Activated naive CD4-positive, alpha-beta T cell treated with Interleukin-2 at 50 U/mL for 16 hours (primary cell): Measurements from ENCODE around the gene KCNC3.

ENCODE experiments used
- DNase-seq: peaks from one replicate; pipeline ENCODE4 v3.0.0-alpha.2; 2020

KCNC3 gene

DNA sequence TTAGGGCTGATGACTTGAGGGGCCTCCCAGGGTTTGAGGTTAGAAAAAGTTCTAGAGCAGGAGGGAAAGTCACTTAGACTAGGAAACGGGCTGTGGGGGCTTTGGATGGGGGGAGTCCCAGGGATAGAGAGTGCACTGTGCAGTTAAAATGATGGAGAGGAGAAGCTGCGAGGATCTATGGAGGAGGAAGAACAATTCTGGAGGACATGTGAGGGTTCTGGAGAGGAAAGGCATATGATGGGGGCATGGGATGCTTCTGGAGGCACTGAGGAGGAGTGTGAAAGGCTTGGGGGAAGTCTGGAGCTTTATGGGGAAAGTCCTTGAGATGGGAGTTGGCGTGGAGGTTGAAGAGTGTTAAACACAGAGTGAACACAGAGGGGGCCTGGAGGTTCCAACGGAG lies 2.2 kb downstream of the KCNC3 start:
- DNase-seq, result no peak

DNA sequence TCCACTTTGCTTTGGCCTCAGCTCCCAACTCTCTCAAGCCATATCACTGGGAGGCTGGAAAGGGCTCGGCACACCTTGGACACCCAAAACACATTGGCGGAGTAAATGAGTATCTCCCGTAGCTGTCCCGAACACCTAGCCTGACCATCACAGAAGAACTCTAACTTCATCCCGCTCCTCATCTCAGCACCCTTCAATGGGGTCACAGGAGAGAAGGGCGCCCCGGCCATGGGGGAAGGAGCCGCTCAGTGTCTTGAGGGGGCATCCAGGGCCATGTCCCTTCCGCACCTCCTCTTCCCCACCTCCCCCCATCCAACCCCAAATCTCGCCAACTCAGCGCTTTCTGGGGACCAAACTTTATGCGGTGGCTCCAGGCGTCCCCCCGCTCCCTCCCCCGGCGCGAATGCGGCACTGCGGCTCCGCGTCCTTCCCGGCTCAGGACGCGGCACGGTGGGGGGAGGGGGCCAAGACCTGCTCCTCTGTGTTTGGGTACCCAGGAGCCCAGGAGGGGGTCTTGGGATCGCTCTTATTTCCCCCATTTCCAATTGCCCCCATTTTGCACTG lies 3.0 kb downstream of the KCNC3 start:
- DNase-seq, result no peak

DNA sequence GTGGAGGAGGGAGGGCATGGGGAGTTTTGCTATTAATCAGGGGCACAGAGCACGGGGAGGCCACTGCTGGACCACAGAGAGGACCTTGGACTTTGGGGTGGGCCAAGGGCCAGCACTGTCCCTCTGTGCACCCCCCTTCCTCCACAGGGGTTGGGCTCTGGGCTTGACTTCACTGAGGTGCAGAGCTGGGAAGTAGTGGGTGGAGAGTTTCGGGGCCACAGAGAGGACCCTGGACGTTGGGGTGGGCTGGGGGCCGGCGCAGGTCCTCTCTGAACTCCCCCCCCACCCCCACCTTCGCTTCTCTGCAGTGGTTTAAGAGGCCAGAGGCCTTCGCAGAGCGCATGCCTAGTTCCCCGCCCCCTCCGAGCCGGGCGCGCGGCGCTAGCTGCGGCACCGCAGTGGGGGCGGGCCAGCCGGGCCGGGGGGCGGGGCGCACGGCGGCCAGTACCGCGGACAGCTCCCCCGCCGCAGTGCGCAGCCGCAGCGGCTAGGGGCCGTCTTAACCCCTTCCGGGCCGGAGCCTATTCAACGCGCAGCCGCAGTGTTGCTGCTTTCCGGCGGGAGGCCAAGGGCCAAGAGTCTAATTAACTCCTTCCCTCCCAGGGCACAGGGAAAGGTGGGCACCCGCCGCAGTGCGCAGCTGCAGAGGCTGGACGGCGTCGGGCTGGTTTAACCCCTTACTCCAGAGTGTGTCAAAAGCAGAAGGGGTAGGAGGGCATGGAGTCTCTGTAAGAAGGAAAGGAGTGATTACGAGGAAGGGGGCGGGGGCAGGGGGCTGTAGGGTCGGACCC lies 3.7 kb downstream of the KCNC3 start:
- DNase-seq, result peak; percentile 74

GRCh38 chr19:50324331-50324730 lies 4.8 kb downstream of the KCNC3 start:
- no peak for DNase-seq

- DNase-seq, result no peak
Observed at GRCh38 chr19:50323782-50324133, 5.4 kb downstream of the KCNC3 start.

DNA sequence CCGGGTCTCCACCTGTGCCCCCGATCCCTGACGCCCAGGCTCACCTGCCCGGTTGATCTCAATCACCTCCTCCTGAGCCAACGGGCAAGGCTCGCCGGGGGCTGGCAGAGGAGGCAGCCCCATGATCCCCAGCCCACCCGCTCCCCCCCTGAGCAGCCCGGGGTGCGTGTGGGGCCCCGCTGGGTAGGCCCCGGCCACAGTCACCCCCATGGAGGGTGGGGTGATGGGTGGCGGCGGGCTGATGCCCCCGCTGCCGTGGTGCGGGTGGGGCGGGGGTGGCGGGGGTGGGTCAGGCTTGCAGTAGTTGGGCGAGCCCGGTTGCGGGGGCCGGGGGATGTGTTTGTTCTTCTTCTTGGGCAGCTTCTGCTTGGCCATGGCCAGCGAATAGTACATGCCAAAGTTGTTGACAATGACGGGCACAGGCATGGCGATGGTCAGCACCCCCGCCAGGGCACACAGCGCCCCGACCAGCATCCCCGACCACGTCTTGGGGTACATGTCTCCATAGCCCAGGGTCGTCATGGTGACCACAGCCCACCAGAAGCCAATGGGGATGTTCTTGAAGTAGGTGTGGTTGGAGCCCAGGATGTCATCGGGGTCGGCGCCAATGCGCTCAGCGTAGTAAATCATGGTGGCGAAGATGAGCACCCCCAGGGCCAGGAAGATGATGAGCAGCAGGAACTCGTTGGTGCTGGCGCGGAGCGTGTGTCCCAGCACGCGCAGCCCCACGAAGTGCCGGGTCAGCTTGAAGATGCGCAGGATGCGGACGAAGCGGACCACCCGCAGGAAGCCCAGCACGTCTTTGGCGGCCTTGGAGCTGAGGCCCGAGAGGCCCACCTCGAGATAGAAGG lies 6.0 kb downstream of the KCNC3 start:
- DNase-seq, result no peak

GRCh38 chr19:50322234-50322633 lies 6.9 kb downstream of the KCNC3 start:
- no peak for DNase-seq

DNA sequence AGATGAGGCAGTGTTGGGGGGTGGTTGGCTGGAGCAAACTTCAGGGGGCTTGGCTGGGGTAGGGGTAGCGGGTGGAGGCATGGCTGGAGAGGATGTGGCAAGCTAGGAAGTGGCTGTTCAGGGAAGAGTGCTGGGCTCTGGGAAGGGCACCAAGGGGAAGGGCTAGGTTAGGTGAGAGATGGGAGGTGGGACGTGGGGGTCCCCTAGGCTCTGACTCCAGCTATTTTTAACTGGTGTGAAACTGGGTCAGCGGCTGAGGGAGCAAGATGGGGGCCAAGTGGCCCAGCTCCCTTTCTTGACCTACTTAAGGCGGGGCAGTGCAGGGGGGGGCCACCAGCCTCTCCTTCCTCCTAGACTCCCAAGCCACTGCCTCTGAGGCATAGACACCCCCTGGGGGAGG lies 7.3 kb downstream of the KCNC3 start:
- DNase-seq, result no peak

GRCh38 chr19:50320596-50320995 lies 8.6 kb downstream of the KCNC3 start:
- no peak for DNase-seq

DNA sequence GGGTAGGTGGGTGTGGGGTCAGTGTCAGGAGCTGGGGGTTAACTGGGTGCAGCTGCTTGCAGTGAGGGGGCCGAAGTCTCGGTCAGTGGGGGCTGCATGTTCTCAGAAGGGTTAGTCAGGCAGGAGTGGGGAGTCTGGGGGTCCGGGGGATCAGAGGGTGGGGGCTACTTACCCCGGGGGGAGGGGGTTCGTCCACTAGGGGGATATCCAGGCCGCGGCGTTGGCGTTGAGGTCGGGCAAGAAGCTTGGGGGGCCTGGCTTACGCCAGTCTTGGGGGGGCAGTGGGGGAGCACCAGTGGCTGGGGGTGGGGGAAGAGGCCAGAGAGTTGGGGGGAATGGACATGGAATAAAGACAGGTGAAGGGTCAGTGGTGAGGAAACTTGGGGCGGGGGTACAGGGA lies 9.1 kb downstream of the KCNC3 start:
- no peak for DNase-seq

DNA sequence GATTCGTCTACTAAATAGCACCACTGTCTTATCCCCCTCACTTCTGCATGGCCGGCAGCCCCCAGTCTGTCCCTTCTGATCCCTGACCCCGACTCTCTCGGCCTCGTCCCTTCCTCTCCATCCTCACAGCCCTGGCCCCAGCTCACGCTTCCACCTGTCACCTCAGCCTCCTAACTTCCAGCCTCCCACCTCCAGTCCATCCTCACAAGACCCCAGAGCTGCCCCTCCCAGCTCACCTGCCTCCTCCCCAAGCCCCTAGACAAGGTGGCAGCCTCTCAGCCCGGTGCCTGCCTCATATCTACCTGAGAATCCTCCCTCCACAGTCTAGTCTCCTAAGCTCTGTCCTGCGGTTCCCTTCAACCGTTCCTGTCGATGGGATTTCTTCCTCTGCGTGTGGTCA lies 10.0 kb downstream of the KCNC3 start:
- DNase-seq, result no peak

DNA sequence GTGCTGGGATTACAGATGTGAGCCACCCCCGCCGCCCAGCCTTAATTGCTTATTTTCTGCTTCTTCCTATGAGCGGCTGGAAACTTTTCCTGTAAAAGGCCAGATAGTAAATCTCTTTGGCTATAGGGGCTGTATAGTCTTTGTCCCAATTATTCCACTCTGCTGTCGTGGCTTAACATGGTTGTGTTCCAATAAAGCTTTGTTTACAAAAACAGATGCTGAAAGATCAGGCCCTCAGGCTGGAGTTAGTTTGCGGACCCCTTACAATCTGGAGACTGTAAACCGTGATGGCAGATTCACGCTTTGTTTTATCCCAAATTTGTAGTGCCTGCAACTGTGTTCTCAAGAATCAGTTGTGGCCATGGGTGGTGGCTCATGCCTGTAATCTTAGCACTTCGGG lies 10.7 kb downstream of the KCNC3 start:
- no peak for DNase-seq

DNA sequence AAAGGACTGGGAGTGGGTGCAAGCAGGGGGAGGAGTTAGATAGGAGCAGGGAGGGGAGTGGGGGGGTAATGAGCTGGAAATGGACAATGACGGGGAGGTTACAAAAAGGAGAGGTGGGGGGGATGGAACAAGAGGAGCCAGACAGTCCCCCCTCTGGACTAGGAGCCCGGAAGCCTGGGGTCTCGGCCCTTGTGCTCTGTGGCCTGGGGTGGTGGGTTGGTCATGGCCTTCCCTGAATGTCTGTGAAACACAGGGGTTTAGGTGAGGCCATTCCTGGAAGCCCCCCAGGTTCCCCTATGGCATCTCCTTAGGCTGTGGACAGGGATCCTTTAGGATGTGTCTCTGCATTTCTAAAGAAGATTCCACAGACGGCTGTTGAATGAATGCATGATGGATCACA lies 12.1 kb downstream of the KCNC3 start:
- no peak for DNase-seq

DNA sequence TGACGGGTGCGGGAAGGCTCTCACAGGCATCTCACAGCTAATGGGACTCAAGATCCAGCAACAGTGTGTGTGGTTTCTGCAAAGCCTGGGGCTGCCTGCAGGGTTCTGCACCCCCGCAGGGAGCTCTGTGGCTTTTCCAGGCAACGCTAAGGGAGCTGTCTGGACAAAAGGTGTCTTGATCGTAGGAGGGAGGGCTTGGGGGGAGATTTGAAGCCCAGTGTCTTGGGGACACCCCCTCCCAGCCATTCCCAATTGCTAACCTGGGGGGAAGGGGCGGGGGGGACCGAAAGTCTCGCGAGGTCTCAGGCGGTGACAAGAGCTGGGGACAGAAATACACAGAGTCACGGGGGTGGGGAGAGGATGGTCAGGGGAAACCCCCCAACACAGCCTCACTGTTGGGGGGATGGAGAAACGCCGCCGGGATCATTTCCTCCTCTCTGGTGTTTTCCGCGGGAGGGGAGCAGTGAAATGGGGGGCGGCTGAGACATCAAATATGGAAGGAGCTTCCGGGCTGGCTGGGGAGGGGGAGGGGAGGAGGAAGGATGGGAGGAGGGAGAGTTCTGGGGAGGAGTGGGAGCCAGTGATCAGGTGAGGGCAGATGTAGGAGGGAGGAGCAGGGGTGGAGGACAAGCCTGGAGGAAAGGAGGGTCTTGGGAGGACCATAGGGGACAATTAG lies 13.3 kb downstream of the KCNC3 start:
- DNase-seq, result peak; percentile 11

GRCh38 chr19:50314724-50315708 lies 14.2 kb downstream of the KCNC3 start:
- no peak for DNase-seq

- no peak for DNase-seq
Observed at GRCh38 chr19:50313812-50314536, 15.2 kb downstream of the KCNC3 start.

DNA sequence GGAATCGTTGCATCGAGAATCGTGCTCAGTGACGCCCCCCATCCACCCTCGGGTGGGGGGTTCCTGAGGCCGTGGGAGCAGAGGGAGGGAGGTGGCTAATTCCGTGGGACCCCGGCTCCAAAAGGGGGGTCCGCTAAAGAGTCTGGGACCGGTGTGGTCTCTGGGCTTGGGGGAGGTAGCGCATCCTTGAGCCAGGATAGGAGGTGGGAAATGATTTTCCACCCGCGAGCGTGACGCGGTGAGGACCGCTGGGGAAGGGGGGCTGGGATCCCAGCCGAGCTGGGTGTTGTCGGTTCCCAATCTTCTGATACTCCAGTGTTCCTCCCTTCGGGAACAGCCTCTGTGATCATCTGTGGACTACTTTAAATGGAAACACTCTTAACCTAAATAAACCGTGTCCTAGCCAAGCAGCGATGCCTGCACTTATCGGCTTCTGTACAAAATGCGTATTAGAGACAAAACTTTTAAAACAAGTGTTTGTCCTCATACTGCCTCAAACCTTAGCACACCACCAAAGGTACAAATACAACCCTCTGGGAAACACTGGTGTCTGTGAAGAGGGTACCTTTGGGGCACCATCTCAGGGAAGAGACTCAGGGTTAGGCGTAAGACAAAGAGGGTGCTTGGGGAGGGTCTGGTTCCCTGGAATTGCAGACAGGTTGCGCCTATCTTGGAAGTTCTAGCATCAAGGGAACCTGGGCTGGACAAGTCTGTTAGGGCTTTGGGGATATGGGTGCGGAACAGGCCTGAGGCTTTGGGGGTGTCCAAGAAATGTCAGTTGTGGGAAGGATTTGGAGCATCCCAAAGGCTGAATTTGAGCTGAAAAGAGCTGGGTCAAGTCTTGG lies 16.0 kb downstream of the KCNC3 start:
- DNase-seq, result no peak

DNA sequence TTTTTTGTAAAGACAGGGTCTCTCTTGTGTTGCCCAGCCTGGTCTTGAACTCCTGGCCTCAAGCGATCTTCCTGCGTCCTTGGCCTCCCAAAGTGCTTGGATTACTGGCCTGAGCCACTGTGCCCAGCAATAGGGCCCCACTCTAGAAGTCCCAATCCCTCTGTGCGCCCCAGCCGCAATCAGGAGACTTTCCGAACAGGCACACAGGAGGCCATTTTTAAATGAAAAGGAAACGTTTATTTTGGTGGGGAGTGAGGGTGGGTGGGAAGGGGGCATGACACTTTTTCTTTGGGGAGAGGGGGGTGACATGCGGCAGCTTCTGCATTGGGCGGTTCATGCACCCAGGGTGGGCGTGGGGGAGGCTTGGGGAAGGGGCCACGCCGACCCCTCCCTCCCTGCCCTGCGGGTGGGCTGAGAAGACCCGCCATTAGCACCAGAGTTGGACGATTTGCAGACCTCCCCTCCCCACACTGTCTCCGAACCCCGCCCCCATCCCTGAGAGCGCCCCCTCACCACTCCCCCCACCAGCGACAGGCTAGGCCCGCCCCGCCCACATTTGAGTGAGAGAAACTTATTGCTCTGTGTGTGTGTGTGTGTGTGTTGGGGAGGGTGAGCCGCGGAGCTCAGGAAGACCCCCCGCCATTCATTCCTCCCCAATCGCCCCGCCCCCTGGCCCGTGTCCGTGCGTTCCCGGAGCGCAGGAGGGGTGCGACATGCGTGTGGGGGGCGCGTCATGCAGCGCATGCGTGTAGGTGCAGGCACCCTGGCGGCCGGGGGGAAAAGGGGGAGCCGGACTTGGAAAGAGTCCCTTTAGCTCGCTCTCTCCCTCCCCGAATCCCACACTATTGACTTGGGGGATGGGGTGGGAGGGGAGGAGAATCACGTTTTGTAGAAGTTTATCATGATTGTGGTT lies 17.2 kb downstream of the KCNC3 start:
- no peak for DNase-seq

GRCh38 chr19:50310759-50311465 lies 18.3 kb downstream of the KCNC3 start:
- DNase-seq, result no peak
